H9 (cell line): Measurements from ENCODE around the gene ACOT8. TPM values are rescaled to one million over a fixed set of nuclear protein-coding genes. Genes with fewer than 3 reads are reported as not detected.

Experiments used
- DNase-seq: peaks from one replicate; pipeline ENCODE4 v3.0.0-alpha.2; 2017
- H2AFZ ChIP-seq: one replicate; pipeline ENCODE4 v1.6.1; 2013; ENCODE audit warnings: mild to moderate bottlenecking, low read length, control low read depth, moderate library complexity
- H2AK5ac ChIP-seq: 2 replicates; pipeline ENCODE4 v1.6.1; 2013; ENCODE audit warnings: low read length, control low read depth, mixed read lengths; ENCODE audit not compliant: insufficient read length
- H2BK120ac ChIP-seq: one replicate; pipeline ENCODE4 v1.6.1; 2013; ENCODE audit warnings: low read depth, mild to moderate bottlenecking, low read length, control low read depth, inconsistent platforms; ENCODE audit not compliant: poor library complexity, severe bottlenecking
- H2BK12ac ChIP-seq: 2 replicates; pipeline ENCODE4 v1.6.1; 2013; ENCODE audit warnings: low read length, control low read depth, mixed read lengths, low read depth; ENCODE audit not compliant: insufficient read length
- H2BK15ac ChIP-seq: 2 replicates; pipeline ENCODE4 v1.6.1; 2013; ENCODE audit warnings: low read depth, low read length, control low read depth
- H2BK20ac ChIP-seq: one replicate; pipeline ENCODE4 v1.6.1; 2013; ENCODE audit warnings: low read depth, mild to moderate bottlenecking, low read length, control low read depth, inconsistent platforms; ENCODE audit not compliant: poor library complexity, severe bottlenecking
- H2BK5ac ChIP-seq: 2 replicates; pipeline ENCODE4 v1.6.1; 2013; ENCODE audit warnings: low read length, control low read depth, mixed read lengths; ENCODE audit not compliant: insufficient read length
- H3K14ac ChIP-seq: 2 replicates; pipeline ENCODE4 v1.6.1; 2013; ENCODE audit warnings: low read length, control low read depth; ENCODE audit not compliant: insufficient read depth
- H3K18ac ChIP-seq: 2 replicates; pipeline ENCODE4 v1.6.1; 2013; ENCODE audit warnings: low read depth, mild to moderate bottlenecking, mixed read lengths, low read length, control low read depth; ENCODE audit not compliant: insufficient read length
- H3K23ac ChIP-seq: 2 replicates; pipeline ENCODE4 v1.6.1; 2013; ENCODE audit warnings: low read length, control low read depth, mixed read lengths, low read depth; ENCODE audit not compliant: insufficient read length
- H3K23me2 ChIP-seq: 2 replicates; pipeline ENCODE4 v1.6.1; 2013; ENCODE audit warnings: low read depth, mild to moderate bottlenecking, mixed read lengths, low read length, control low read depth; ENCODE audit not compliant: insufficient read length, poor library complexity, severe bottlenecking
- H3K27ac ChIP-seq: 2 replicates; pipeline ENCODE4 v1.5.1; 2013; ENCODE audit warnings: low read length, control low read depth, mixed read lengths, low read depth; ENCODE audit not compliant: insufficient read length
- H3K27me3 ChIP-seq: 2 replicates; pipeline ENCODE4 v1.6.1; 2013; ENCODE audit warnings: low read length, control low read depth, inconsistent platforms; ENCODE audit not compliant: insufficient read depth
- H3K4ac ChIP-seq: 2 replicates; pipeline ENCODE4 v1.6.1; 2013; ENCODE audit warnings: low read depth, mild to moderate bottlenecking, control low read depth, inconsistent platforms, low read length, moderate library complexity
- H3K4me1 ChIP-seq: 2 replicates; pipeline ENCODE4 v1.6.1; 2013; ENCODE audit warnings: low read length, control low read depth, inconsistent platforms; ENCODE audit not compliant: insufficient read depth
- H3K4me2 ChIP-seq: 2 replicates; pipeline ENCODE4 v1.6.1; 2013; ENCODE audit warnings: low read length, control low read depth, mixed read lengths; ENCODE audit not compliant: insufficient read length, insufficient read depth
- H3K56ac ChIP-seq: 2 replicates; pipeline ENCODE4 v1.6.1; 2013; ENCODE audit warnings: low read depth, mild to moderate bottlenecking, mixed read lengths, low read length, control low read depth; ENCODE audit not compliant: insufficient read length
- H3K79me1 ChIP-seq: 2 replicates; pipeline ENCODE4 v1.6.1; 2013; ENCODE audit warnings: low read depth, mild to moderate bottlenecking, moderate library complexity, low read length, control low read depth, inconsistent platforms; ENCODE audit not compliant: insufficient read depth, poor library complexity, severe bottlenecking
- H3K79me2 ChIP-seq: 2 replicates; pipeline ENCODE4 v1.6.1; 2013; ENCODE audit warnings: low read length, control low read depth, inconsistent platforms; ENCODE audit not compliant: insufficient read depth
- H3K9ac ChIP-seq: 2 replicates; pipeline ENCODE4 v1.6.1; 2013; ENCODE audit warnings: low read length, control low read depth, mixed read lengths; ENCODE audit not compliant: insufficient read length; ENCODE audit errors: extremely low read depth
- H3K9me3 ChIP-seq: one replicate; pipeline ENCODE4 v1.6.1; 2013; ENCODE audit warnings: low read depth, low read length, inconsistent platforms; ENCODE audit not compliant: control insufficient read depth
- H3T11ph ChIP-seq: one replicate; pipeline ENCODE4 v1.6.1; 2013; ENCODE audit warnings: mild to moderate bottlenecking, low read length, control low read depth, inconsistent platforms
- H4K20me1 ChIP-seq: one replicate; pipeline ENCODE4 v1.6.1; 2013; ENCODE audit not compliant: control insufficient read depth, insufficient read length, insufficient read depth
- H4K5ac ChIP-seq: 2 replicates; pipeline ENCODE4 v1.6.1; 2013; ENCODE audit warnings: low read depth, mild to moderate bottlenecking, mixed read lengths, low read length, control low read depth; ENCODE audit not compliant: insufficient read length
- H4K8ac ChIP-seq: replicated peaks from 2 replicates; pipeline ENCODE4 v1.6.1; 2013; ENCODE audit warnings: low read length, control low read depth, mixed read lengths, low read depth; ENCODE audit not compliant: insufficient read length
- H4K91ac ChIP-seq: 2 replicates; pipeline ENCODE4 v1.6.1; 2013; ENCODE audit warnings: low read depth, mild to moderate bottlenecking, moderate library complexity, mixed read lengths, low read length, control low read depth; ENCODE audit not compliant: insufficient read length
- H3K27ac Mint-ChIP-seq, 3 experiments: 2 replicates in 2 of 3; 3 replicates in 1 of 3; pipeline ENCODE4 v1.8.0; 2020 to 2021; ENCODE audit warnings: mixed read lengths in 3 of 3, mild to moderate bottlenecking in 1 of 3, moderate library complexity in 1 of 3
- H3K27me3 Mint-ChIP-seq: 2 replicates; pipeline ENCODE4 v1.8.0; 2021; ENCODE audit warnings: low read depth, mild to moderate bottlenecking, moderate library complexity, mixed read lengths
- H3K36me3 Mint-ChIP-seq, 3 experiments: 2 replicates in 2 of 3; 3 replicates in 1 of 3; pipeline ENCODE4 v1.8.0; 2020 to 2021; ENCODE audit warnings: low read depth in 3 of 3, mixed read lengths in 3 of 3; ENCODE audit not compliant: insufficient read depth in 1 of 3
- H3K4me1 Mint-ChIP-seq, 2 experiments: 2 replicates each; pipeline ENCODE4 v1.8.0; 2020; ENCODE audit warnings: mixed read lengths in 2 of 2
- H3K4me3 Mint-ChIP-seq, 2 experiments: 2 replicates in 1 of 2; 3 replicates in 1 of 2; pipeline ENCODE4 v1.8.0; 2020 to 2021; ENCODE audit warnings: mild to moderate bottlenecking in 2 of 2, mixed read lengths in 2 of 2, moderate library complexity in 1 of 2
- H3K9me3 Mint-ChIP-seq, 2 experiments: 2 replicates in 1 of 2; 3 replicates in 1 of 2; pipeline ENCODE4 v1.8.0; 2020; ENCODE audit warnings: mild to moderate bottlenecking in 2 of 2, mixed read lengths in 2 of 2, moderate library complexity in 1 of 2
- WGBS: extraction: QIAGEN DNeasy Blood & Tissue Kit; methylation state at CpG from one replicate; pipeline ENCODE4 v1.1.7; 2013; ENCODE audit warnings: missing lambda C conversion rate, low lambda C conversion rate, mixed read lengths; ENCODE audit not compliant: insufficient read length; ENCODE audit errors: extremely low coverage; 5-methylcytosine and 5-hydroxymethylcytosine counted together
- total RNA-seq: library from RNA; stranded (reverse); gene quantifications from 2 replicates; pipeline ENCODE4 v1.2.1, GENCODE V29; 2021
- TF ChIP-seq, protein P1 (sequence below): fragments of 200-600 bp; sonication (generic); conservative IDR thresholded peaks from 3 replicates; pipeline ENCODE4 v1.8.0; 2021; ENCODE audit warnings: antibody characterized with exemption, mild to moderate bottlenecking

ACOT8 gene
- total RNA-seq, 1 experiment from 2014 or later: 26.7 TPM

GRCh38 chr20:45883100-45883469 lies 25.9 kb upstream of the ACOT8 start:
- peaks cover 5% of the 10 kb centered on the region; the same call in 1 of the 2 replicates for H3K79me2 ChIP-seq
- no peaks in the 10 kb centered on the region for H3K9me3 ChIP-seq
- H4K5ac ChIP-seq: no peak overlapping the region
- no peak overlapping the region for H2BK12ac ChIP-seq
- no peak overlapping the region for H4K91ac ChIP-seq
- no peak for DNase-seq
- H3K23ac ChIP-seq: no peak overlapping the region
- H3K27ac ChIP-seq: no peak overlapping the region
- H3K27ac Mint-ChIP-seq: no peak overlapping the region
- H3K4me3 Mint-ChIP-seq: peak overlapping the region; percentile 12 to 72; a peak in 2 of 5 replicates
- H2AFZ ChIP-seq: no peak overlapping the region
- H3K27me3 Mint-ChIP-seq: no peaks in the 10 kb centered on the region
- H2BK5ac ChIP-seq: no peak overlapping the region
- no peak overlapping the region for H3K18ac ChIP-seq
- H2BK15ac ChIP-seq: no peak overlapping the region
- H3T11ph ChIP-seq: no peak overlapping the region
- peaks cover 5 to 9% of the 10 kb centered on the region in 2 experiments for H3K4me1 Mint-ChIP-seq
- no CpG with 5 or more reads among the region's 9 CpGs for WGBS
- H2AK5ac ChIP-seq: no peak overlapping the region
- no peak overlapping the region for H2BK120ac ChIP-seq
- no peaks in the 10 kb centered on the region for H3K4me1 ChIP-seq
- no peaks in the 10 kb centered on the region for H4K20me1 ChIP-seq
- H3K23me2 ChIP-seq: peaks cover 5% of the 10 kb centered on the region
- H3K9ac ChIP-seq: no peak overlapping the region
- no peaks in the 10 kb centered on the region for H3K79me1 ChIP-seq
- H3K56ac ChIP-seq: no peak overlapping the region
- no peak overlapping the region for H3K4ac ChIP-seq
- H3K36me3 Mint-ChIP-seq: peaks cover 19 to 32% (median 24%) of the 10 kb centered on the region in 3 experiments
- no peak overlapping the region for H2BK20ac ChIP-seq
- TF ChIP-seq, protein P1, sequence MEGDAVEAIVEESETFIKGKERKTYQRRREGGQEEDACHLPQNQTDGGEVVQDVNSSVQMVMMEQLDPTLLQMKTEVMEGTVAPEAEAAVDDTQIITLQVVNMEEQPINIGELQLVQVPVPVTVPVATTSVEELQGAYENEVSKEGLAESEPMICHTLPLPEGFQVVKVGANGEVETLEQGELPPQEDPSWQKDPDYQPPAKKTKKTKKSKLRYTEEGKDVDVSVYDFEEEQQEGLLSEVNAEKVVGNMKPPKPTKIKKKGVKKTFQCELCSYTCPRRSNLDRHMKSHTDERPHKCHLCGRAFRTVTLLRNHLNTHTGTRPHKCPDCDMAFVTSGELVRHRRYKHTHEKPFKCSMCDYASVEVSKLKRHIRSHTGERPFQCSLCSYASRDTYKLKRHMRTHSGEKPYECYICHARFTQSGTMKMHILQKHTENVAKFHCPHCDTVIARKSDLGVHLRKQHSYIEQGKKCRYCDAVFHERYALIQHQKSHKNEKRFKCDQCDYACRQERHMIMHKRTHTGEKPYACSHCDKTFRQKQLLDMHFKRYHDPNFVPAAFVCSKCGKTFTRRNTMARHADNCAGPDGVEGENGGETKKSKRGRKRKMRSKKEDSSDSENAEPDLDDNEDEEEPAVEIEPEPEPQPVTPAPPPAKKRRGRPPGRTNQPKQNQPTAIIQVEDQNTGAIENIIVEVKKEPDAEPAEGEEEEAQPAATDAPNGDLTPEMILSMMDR: no peak
- H3K14ac ChIP-seq: no peak overlapping the region
- H3K27me3 ChIP-seq: no peaks in the 10 kb centered on the region
- no peak overlapping the region for H4K8ac ChIP-seq
- H3K9me3 Mint-ChIP-seq: no peaks in the 10 kb centered on the region; a peak in 1 of 5 replicates
- H3K4me2 ChIP-seq: no peak overlapping the region
